Tibial nerve (tissue), 4 donors: ENCODE data around the gene XPNPEP1. TPM values are rescaled to one million over a fixed set of nuclear protein-coding genes. Genes with fewer than 3 reads are reported as not detected.

ENCODE experiments used
- DNase-seq, 2 donors: peaks; one replicate each; pipeline ENCODE4 v3.0.0-alpha.2; 2019; ENCODE audit warnings: low spot score in 2 of 2
- H3K27ac ChIP-seq, 4 donors: fragments of 200-600 bp; sonication (generic) in 3 of 4; one replicate each; pipeline ENCODE4 v1.5.1; 2017 to 2019; ENCODE audit warnings: mild to moderate bottlenecking in 1 of 4
- H3K27me3 ChIP-seq, 2 donors: fragments of 200-600 bp; sonication (generic) in 1 of 2; one replicate each; pipeline versions ENCODE4 v1.5.1 to v1.6.0; 2017 to 2019
- H3K36me3 ChIP-seq, 3 donors: fragments of 200-600 bp; sonication (generic); one replicate each; pipeline ENCODE4 v1.5.1; 2018 to 2019
- H3K4me1 ChIP-seq, 4 donors: fragments of 200-600 bp; sonication (generic) in 3 of 4; one replicate each; pipeline ENCODE4 v1.5.1; 2017 to 2019
- H3K4me3 ChIP-seq, 4 donors: fragments of 200-600 bp; sonication (generic) in 3 of 4; one replicate each; pipeline ENCODE4 v1.5.1; 2017 to 2019; ENCODE audit warnings: mild to moderate bottlenecking in 1 of 4, moderate library complexity in 1 of 4
- H3K9me3 ChIP-seq, 4 donors: fragments of 200-600 bp; sonication (generic) in 3 of 4; one replicate each; pipeline ENCODE4 v1.5.1; 2017 to 2019
- EP300 ChIP-seq, 2 donors: sonication (generic); formaldehyde crosslinking; IDR thresholded peaks; one replicate each; pipeline ENCODE4 v1.6.1; 2017; ENCODE audit warnings: antibody characterized with exemption in 2 of 2, mild to moderate bottlenecking in 1 of 2
- POLR2A ChIP-seq, 2 donors: fragments of 450-650 bp; IDR thresholded peaks; one replicate each; pipeline ENCODE4 v1.6.1; 2017; ENCODE audit warnings: antibody characterized with exemption in 2 of 2, mild to moderate bottlenecking in 2 of 2, moderate library complexity in 2 of 2
- WGBS, 2 donors: methylation state at CpG; one replicate each; pipeline ENCODE4 v1.1.5; 2018; 5-methylcytosine and 5-hydroxymethylcytosine counted together
- total RNA-seq, 4 donors: library from RNA; depleted of rRNA; stranded (reverse); fragments of >200 nt; gene quantifications; one replicate each; pipeline ENCODE4 v1.1.0, GENCODE V29; 2016
- TF ChIP-seq, protein P1 (sequence below), 5 experiments: fragments of 200-600 bp in 3 of 5; fragments of 450-650 bp in 2 of 5; sonication (generic) in 3 of 5; IDR thresholded peaks; one replicate each; pipeline ENCODE4 v1.5.1; 2016 to 2019; ENCODE audit warnings: antibody characterized with exemption in 5 of 5, mild to moderate bottlenecking in 3 of 5, moderate library complexity in 2 of 5

Gene XPNPEP1
- total RNA-seq, 4 donors from 2014 or later, result 41.0 to 99.3 (median 62.4) TPM

DNA sequence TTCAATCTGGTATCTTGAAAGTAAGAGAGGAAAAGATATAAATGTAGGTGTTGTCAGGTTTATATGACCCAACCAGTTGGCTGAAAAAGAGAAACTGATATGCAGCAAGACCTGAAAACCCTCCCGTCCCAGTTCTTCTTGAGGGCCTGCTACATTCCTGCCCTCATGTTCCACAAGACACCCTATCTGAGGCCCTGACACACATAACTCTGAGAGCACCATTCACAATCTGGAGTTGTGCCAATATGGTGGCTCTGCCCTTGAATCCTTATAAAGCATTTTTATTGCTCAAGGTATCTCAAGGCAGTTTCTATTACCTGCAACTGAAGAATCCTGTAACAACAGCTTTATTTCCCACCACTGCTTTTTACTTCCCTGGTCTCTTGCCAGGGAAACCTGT, 17.0 kb downstream of the XPNPEP1 start:
- WGBS, 2 donors, result 92 to 95% methylated on average over 1 of the region's 1 CpG
- H3K36me3 ChIP-seq, result peaks cover 0 to 39% (median 0%) of the 10 kb centered on the region in 3 donors
- H3K27me3 ChIP-seq, result no peaks in the 10 kb centered on the region
- no peaks in the 10 kb centered on the region for H3K9me3 ChIP-seq
- TF ChIP-seq POLR2A (IDR thresholded peaks at IDR 0.05) (no peak), EP300 (IDR thresholded peaks at IDR 0.05) (no peak)
- TF ChIP-seq, protein P1, sequence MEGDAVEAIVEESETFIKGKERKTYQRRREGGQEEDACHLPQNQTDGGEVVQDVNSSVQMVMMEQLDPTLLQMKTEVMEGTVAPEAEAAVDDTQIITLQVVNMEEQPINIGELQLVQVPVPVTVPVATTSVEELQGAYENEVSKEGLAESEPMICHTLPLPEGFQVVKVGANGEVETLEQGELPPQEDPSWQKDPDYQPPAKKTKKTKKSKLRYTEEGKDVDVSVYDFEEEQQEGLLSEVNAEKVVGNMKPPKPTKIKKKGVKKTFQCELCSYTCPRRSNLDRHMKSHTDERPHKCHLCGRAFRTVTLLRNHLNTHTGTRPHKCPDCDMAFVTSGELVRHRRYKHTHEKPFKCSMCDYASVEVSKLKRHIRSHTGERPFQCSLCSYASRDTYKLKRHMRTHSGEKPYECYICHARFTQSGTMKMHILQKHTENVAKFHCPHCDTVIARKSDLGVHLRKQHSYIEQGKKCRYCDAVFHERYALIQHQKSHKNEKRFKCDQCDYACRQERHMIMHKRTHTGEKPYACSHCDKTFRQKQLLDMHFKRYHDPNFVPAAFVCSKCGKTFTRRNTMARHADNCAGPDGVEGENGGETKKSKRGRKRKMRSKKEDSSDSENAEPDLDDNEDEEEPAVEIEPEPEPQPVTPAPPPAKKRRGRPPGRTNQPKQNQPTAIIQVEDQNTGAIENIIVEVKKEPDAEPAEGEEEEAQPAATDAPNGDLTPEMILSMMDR (IDR thresholded peaks at IDR 0.05), result no peak
- H3K4me1 ChIP-seq, result peaks cover 0 to 27% (median 13%) of the 10 kb centered on the region in 4 donors
- H3K27ac ChIP-seq, result no peak overlapping the region
- H3K4me3 ChIP-seq, result no peak overlapping the region
- no peak for DNase-seq

DNA sequence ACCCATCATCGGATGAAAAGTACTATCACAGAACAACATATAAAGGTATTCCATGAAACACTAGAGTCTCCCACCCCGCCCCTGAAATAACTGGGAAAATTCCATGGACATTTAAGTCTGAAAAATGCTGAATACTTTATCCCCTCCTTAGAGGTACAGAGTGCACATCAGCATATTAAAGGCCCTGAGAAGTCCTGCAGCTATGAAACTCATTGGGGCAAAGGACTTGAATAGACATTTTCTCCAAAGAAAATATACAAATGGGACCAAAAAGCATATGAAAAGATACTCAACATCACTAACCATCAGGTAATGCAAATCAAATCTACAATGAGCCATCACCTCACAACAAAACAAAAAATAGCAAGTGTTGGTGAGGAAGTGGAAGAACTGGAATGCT, 18.9 kb downstream of the XPNPEP1 start:
- TF ChIP-seq, protein P1 (IDR thresholded peaks at IDR 0.05), result no peak
- no peak for TF ChIP-seq POLR2A (IDR thresholded peaks at IDR 0.05)
- TF ChIP-seq EP300 (IDR thresholded peaks at IDR 0.05), result no peak
- Histone ChIP-seq H3K4me1 (peaks cover 0 to 41% (median 22%) of the 10 kb centered on the region in 4 donors), H3K4me3 (no peak overlapping the region), H3K27me3 (no peaks in the 10 kb centered on the region), H3K9me3 (no peaks in the 10 kb centered on the region), H3K27ac (no peak overlapping the region), H3K36me3 (peaks cover 0 to 31% (median 0%) of the 10 kb centered on the region in 3 donors)
- DNase-seq, result no peak
- WGBS, 2 donors, result 93 to 98% methylated on average over 2 of the region's 2 CpGs

DNA sequence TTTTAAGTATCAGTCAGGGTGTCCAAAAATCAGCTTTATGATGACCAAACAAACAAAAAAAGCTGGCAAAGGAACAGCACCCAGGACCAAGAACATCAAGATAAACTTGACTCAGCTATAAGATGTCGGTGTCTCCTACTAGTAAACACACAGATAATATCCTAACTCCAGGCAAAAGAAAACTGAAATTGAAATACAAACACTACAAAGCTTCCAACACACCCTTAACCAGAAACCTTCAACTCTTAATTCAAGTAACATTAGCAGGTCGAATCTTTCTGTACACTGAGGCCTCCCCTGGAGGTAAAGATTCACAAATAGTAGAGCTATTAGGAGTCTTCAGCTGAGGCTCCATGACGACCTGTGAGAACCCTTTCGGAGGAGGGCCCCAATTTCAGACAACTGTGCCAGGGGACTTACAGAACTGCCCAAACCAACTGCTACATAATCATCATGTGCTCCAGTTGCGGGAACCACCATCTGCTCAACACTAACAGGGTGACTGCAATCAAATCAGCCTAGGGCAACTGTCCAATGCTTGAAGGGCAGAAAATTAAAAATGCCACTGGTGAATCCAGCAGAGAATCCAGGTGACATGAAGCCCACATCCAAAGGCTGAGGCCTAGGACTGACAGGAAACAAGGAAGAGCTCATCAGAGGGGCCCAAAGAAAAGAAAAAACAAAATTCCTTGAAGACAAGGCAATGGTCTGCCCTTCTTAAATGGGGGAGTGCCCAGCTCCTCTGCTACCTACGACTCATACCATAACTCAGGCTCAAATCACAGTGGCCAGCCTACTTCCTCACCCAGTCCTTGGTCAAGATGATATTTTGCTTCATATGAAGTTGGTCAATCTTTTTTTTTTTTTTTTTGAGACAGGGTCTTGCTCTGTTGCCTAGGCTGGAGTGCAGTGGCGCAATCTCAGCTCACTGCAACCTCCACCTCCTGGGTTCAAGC, 20.0 kb downstream of the XPNPEP1 start:
- no peaks in the 10 kb centered on the region for H3K9me3 ChIP-seq
- no peak overlapping the region for H3K4me3 ChIP-seq
- TF ChIP-seq EP300 (IDR thresholded peaks at IDR 0.05) (no peak), POLR2A (IDR thresholded peaks at IDR 0.05) (no peak)
- TF ChIP-seq, protein P1 (IDR thresholded peaks at IDR 0.05), result no peak
- H3K27me3 ChIP-seq, result no peaks in the 10 kb centered on the region
- H3K4me1 ChIP-seq, result peaks cover 0 to 52% (median 29%) of the 10 kb centered on the region in 4 donors
- DNase-seq, result no peak
- peaks cover 0 to 27% (median 0%) of the 10 kb centered on the region in 3 donors for H3K36me3 ChIP-seq
- whole genome bisulfite sequencing, 2 donors, result 68 to 69% methylated on average over 7 of the region's 7 CpGs
- H3K27ac ChIP-seq, result peak overlapping the region in 3 of 4 donors; percentile 47 to 61 (median 54)

- TF ChIP-seq POLR2A (IDR thresholded peaks at IDR 0.05) (no peak), EP300 (IDR thresholded peaks at IDR 0.05) (peak in 1 of 2 donors; percentile 80)
- TF ChIP-seq, protein P1 (IDR thresholded peaks at IDR 0.05), result no peak
- H3K27ac ChIP-seq, result peak overlapping the region; percentile 48 to 89 (median 71)
- H3K4me3 ChIP-seq, result no peak overlapping the region
- DNase-seq, result peak; percentile 39 to 71
- H3K4me1 ChIP-seq, result peaks cover 0 to 75% (median 42%) of the 10 kb centered on the region in 4 donors
- H3K36me3 ChIP-seq, result peaks cover 0 to under 1% (median 0%) of the 10 kb centered on the region in 3 donors
- no peaks in the 10 kb centered on the region for H3K9me3 ChIP-seq
- H3K27me3 ChIP-seq, result no peaks in the 10 kb centered on the region
- WGBS, 2 donors, result 44 to 46% methylated on average over 9 of the region's 9 CpGs
These were observed 23.7 kb downstream of the XPNPEP1 start for GRCh38 chr10:109899356-109900331.
